Stimulated activated CD8-positive, alpha-beta memory T cell treated with anti-CD3 and anti-CD28 coated beads, Interleukin-7, amount 100 ng/mL, for 4 hours (primary cell): Measurements from ENCODE around the gene SEPTIN2.
"Not testable (repeated sequence)": the region's sequence is repeated elsewhere in the genome, so short reads cannot be mapped to it uniquely, and the experiment has no call there.

Experiments used
- DNase-seq, 2 donors: peaks; one replicate each; pipeline ENCODE4 v3.0.0-alpha.2; 2020; ENCODE audit warnings: low read depth in 2 of 2

Gene SEPTIN2

GRCh38 chr2:241350878-241351639 is 35.3 kb downstream of the SEPTIN2 start:
- DNase-seq, result no peak

DNA sequence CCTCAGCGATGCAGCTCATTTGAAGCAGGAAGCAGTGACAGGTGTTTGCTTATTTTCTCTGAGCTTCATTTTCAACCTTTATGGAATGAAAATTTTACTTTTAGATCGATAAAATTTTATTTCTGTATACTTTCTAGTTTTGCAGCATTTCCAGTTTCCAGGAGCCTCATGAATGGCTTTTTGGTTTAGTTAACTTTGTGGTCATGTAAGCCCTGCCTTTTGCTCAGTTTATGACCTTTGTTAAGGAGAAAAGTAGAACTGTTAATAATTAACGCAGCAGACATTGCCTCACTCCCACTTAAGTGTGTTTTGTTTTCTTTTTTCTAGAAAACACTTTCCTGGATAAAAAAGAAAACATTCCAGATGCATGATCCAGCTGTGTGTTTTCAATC is 35.9 kb downstream of the SEPTIN2 start:
- DNase-seq, result no peak

DNA sequence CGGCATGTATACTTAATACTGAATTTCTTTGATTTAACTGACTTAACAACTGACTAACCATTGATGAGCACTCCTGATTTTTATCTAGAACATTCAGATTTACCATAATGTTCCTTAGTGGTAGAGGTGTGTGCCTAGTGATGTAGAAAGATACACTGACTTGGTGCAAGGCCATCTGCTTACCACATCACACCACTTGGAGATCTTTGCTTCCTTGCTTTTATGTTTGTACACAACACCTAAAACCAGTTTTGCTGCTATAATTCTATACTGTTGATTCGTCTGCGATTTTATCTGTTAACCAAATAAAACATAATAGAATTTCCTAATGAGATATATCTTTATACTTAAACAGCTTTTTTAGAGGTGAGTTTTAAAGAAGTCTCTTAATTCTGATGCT is 36.5 kb downstream of the SEPTIN2 start:
- no peak for DNase-seq

- DNase-seq, result peak; percentile 54 to 58
These were observed 39.2 kb downstream of the SEPTIN2 start for GRCh38 chr2:241354668-241355658.

GRCh38 chr2:241355983-241356870 is 40.5 kb downstream of the SEPTIN2 start, which contains the start of gene FARP2:
FARP2 (plus strand) TSS chr2:241356285; CDS start chr2:241373108, 16,823 bp downstream.
- peak; percentile 97 for DNase-seq

DNA sequence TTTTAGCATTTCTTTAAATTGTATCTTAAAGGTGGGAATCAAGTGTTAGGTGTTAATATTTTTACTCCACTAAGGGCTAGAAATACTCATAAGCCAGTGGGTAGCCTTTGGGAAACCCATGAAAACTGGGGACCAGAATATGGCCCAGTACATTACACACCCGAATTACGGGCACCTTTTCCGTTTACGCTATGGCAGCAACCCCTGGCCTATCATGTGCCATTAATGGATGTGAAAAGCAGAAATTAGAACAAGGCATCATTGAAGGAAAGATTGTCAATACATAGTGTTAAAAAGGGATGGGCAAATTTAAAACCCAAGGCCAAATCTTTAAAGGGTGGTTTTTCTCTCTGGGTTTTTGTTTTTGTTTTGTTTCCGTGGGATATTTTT is 41.1 kb downstream of the SEPTIN2 start:
- no peak for DNase-seq

DNA sequence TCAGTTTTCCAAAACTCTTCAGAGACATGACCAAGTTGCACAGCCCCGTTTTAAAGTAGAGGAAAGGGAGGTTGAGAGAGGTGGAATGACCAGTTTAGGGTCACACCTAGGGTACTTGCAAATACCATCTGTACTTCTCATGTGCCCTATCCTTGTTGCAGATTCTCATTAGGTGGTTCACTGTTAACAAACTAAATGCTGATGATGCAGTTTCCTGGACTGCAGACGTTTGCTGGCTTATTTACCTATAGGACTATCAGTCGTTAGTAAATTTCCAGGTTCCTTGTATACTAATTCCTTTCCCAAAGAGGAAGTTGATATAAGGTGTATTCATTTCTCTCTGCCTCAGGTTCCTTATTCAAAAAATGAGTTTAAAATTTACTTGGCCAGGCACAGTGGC is 41.8 kb downstream of the SEPTIN2 start:
- no peak for DNase-seq

DNA sequence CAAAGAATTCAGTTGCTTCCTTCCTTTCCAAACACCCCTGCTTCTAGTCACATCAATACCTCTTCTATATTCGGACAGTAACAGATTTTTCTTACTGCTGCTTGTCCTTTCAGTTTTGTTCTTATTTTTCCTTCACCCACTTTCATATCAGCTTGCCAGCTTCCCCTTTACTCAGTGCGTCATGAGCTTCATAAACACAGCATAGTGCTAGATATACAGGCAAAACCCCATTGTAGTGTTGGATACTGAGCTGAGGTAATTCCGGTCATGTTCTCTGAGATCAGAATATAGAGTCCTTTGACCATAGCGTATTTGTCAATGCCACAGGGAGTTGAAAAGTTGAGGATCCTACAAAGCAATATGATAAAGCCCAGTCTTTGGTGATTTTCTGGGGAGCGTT is 42.7 kb downstream of the SEPTIN2 start:
- no peak for DNase-seq

DNA sequence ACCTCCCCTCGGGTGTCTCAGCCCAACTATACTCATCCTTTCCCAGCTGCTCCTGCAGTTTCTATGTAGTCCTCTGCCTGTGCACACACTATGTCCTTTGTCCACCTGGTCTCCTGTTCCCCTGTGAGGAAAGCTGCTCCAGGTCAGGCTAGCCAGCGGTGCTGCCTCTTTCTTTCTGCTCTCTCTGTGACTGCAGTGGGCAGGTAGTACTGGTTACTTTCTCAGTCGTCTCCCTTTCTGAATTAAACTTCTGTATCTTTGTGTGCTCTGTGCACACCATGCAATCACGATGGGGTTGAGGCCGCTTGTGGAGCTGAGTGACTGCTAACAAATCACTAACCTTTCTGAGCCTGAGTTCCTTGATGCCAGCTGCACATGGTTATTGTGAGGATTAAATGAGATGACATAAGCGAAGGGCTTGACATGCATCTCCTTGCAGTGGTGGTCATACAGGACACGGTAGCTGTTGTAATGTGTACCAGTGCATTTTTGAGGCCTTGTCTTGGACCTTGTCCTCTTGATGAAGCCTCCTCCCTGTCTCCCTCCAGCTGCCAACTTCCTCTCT is 43.8 kb downstream of the SEPTIN2 start:
- DNase-seq, result no peak

DNA sequence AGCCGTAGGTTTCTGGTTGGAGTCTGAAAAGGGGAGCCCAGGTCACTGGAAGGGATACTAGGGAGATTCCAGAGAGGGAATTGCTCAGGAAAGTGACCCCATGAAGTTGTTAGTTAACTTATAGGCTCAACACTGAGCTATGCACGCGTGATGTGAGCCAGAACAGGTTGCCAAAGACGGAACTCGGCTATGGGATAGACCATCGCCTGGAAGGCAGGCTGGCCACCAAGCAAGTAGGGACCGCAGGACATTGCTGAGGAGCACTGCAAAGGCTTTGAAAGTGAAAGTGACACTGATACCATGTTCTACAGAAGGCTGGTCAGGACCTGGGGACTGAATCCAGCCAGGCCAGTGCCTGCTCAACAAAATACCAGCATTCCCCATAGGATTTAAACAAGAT is 47.7 kb downstream of the SEPTIN2 start:
- DNase-seq, result no peak

GRCh38 chr2:241364781-241365180 is 49.1 kb downstream of the SEPTIN2 start:
- DNase-seq, result no peak

GRCh38 chr2:241366678-241367077 is 51.0 kb downstream of the SEPTIN2 start:
- no peak for DNase-seq

GRCh38 chr2:241368643-241369042 is 52.9 kb downstream of the SEPTIN2 start:
- no peak for DNase-seq

DNA sequence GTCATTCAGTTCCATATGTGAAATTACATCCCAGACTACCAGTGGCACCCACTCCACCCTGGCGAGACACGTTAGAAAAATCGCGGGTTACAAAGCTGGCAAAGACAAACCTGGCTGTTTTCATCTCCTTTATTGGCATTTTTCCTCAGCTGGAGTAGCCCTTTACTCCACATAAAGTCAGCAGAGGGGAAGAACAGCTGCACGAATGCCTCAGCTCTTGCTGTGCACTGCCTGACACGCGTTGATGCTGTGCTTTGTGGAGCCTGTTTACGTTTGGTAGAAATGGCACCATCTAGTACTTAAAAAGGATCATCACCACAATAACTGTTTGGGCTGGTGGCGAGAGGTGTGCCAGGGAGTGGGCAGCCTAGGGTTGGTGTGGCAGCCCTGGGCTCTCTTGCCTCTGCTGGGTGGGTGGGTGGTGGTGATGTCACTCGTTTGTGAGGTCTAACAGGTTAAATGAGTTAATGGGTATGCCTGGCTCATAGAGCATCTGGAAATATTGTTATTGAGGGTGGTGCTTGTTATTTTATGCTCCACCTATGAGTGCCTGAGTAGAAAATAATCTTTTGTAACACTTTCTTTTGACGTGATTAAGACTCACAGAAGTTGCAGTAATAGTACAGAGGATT is 56.8 kb downstream of the SEPTIN2 start:
- DNase-seq, result no peak

GRCh38 chr2:241373446-241373845 is 57.7 kb downstream of the SEPTIN2 start:
- DNase-seq, result no peak

DNA sequence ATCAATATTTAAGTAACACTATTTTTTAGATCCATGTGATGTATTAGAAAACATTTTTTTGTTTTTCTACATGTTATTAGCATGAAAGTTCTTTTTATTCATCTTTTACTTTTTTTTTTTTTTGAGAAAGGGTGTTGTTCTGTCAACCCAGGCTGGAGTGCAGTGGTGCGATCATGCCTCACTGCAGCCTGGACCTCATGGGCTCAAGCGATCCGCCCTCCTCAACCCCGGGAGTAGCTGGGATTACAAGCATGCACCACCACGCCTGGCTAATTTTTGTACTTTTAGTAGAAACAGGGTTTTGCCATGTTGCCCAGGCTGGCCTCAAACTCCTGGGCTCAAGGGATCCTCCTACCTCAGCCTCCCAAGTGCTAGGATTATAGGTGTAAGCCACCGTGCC is 58.2 kb downstream of the SEPTIN2 start:
- DNase-seq, result not testable (repeated sequence)

DNA sequence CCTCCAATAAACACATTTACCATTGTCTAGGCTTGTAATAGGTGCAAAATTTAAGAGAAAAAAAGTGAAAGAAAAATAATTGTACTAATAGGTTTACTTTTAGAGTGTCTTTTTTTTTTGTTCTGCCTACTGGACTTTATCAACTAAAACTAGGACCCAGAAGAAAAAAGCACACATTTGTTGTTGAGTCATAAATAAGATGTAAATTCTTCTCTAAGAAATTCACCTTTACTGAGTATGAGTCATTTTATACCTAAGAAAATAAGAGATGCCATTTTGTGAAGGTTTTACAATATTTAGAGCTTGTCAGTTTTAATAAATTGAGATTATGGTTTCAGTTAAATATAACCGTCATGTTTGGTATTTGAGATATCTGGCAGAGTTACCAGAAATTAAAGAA is 59.6 kb downstream of the SEPTIN2 start:
- no peak for DNase-seq

GRCh38 chr2:241376808-241377207 is 61.1 kb downstream of the SEPTIN2 start:
- no peak for DNase-seq

- DNase-seq, result no peak
These were observed 63.1 kb downstream of the SEPTIN2 start for GRCh38 chr2:241378816-241379215.

DNA sequence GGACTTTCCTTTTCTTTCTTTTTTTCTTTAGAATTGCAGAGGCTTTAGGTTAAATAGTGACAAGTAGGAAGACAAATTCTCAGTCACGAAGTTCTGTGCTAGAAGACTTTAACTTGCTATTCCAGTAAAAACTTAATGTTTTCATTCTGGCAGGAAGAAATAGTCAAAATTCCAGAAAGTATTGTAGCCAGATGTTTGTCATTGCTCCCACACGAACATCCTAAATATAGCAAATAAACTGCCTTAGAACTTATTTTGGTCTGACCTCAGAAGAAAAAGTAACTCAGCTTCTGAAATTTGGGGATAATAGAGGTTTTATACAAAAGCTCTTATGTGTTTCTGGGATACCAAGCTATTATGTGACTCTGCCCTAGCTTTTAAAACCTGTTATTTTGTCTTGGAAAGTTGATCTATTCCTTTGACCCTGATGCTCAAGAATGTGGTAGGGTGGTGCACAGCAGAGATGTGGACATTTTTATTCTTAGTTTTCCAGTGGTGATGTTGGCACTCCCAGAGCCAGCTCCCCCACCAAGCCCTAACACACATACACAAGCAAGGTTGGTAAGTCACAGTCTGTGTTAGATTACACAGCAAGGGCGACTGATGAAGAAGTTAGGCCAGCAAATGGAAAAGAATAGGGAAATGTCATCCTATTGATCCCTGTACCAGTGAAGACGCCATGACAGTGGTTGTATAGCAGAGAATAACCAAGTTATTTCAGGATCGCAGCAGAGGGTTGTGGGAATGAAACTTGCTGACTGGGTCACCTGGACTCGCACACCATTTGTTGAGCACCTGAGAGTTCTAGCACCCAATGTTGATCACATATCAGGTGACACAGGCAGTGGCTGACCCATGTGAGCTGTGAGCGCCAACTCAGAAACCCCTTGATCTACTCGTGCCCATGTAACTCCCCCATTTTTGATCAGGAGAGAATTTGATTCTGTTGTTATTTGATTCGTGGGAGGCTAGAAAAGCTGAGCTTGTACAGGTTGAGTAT is 64.1 kb downstream of the SEPTIN2 start:
- DNase-seq, result no peak
